ENCODE results near the gene TMEM266.

DNA sequence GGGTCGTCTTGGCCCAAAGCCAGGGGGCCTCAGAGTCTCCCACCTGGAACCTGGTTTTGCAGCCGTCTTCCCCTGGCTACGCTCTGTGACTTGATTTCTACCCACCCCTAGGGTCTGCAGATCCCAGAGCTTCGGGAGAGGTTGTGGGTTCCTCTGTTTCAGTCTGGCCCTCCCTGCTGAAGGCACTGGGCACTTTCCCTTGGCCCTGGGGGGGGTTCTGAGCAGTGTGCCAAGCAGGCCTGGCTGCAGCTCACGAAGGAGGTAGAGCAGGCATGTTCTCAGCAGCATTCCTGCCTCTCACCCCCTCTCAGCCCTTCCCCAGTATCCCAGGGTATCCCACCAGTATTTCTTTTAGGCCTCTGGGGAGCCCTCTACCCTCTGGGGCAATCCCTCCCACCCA, 99.0 kb downstream of the TMEM266 start:
- TF ChIP-seq, protein P1, sequence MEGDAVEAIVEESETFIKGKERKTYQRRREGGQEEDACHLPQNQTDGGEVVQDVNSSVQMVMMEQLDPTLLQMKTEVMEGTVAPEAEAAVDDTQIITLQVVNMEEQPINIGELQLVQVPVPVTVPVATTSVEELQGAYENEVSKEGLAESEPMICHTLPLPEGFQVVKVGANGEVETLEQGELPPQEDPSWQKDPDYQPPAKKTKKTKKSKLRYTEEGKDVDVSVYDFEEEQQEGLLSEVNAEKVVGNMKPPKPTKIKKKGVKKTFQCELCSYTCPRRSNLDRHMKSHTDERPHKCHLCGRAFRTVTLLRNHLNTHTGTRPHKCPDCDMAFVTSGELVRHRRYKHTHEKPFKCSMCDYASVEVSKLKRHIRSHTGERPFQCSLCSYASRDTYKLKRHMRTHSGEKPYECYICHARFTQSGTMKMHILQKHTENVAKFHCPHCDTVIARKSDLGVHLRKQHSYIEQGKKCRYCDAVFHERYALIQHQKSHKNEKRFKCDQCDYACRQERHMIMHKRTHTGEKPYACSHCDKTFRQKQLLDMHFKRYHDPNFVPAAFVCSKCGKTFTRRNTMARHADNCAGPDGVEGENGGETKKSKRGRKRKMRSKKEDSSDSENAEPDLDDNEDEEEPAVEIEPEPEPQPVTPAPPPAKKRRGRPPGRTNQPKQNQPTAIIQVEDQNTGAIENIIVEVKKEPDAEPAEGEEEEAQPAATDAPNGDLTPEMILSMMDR (conservative IDR thresholded peaks at IDR 0.05 in 1 of 2, IDR thresholded peaks at IDR 0.05 in 1 of 2; ENCODE audit: extremely low read depth in 1 of 2, insufficient read depth in 1 of 2, low read depth in 1 of 2, low read length in 2 of 2) = no peak
- TF ChIP-seq EZH2 (IDR thresholded peaks at IDR 0.05; ENCODE audit: borderline replicate concordance, low read length) = no peak
